Fibroblast of skin of left biceps (primary cell): Measurements from ENCODE around the gene TMEM8B.

Experiments used
- DNase-seq, 2 experiments: peaks; one replicate each; pipeline ENCODE4 v3.0.0-alpha.2; 2013; ENCODE audit warnings: low read depth in 2 of 2

TMEM8B gene

GRCh38 chr9:35829084-35829763 is at the start of gene TMEM8B:
Gene TMEM8B (plus strand): TSS chr9:35829228. CDS start chr9:35829448, 220 bp downstream.
- peak; percentile 63 to 69 for DNase-seq

- no peak for DNase-seq
These were observed 48.0 kb upstream of the TMEM8B start for GRCh38 chr9:35781066-35781465.

GRCh38 chr9:35783418-35783817 is 45.6 kb upstream of the TMEM8B start:
- no peak for DNase-seq

- no peak for DNase-seq
These were observed 39.5 kb upstream of the TMEM8B start for GRCh38 chr9:35789541-35789940.

GRCh38 chr9:35790025-35790384 is 39.0 kb upstream of the TMEM8B start:
- no peak for DNase-seq

GRCh38 chr9:35790385-35791296 is 38.4 kb upstream of the TMEM8B start:
- DNase-seq = peak; percentile 63 to 70

- no peak for DNase-seq
These were observed 37.6 kb upstream of the TMEM8B start, which contains the start of gene NPR2 for GRCh38 chr9:35791297-35791921. Gene NPR2 (plus strand): TSS chr9:35791591. CDS start chr9:35792409, 818 bp downstream.

- no peak for DNase-seq
These were observed 36.8 kb upstream of the TMEM8B start for GRCh38 chr9:35792024-35792813.

- DNase-seq = no peak
These were observed 36.2 kb upstream of the TMEM8B start for GRCh38 chr9:35792826-35793225.

- DNase-seq = no peak
These were observed 35.6 kb upstream of the TMEM8B start for GRCh38 chr9:35793461-35793860.

- no peak for DNase-seq
These were observed 33.3 kb upstream of the TMEM8B start for GRCh38 chr9:35795695-35796094.

- no peak for DNase-seq
These were observed 31.5 kb upstream of the TMEM8B start for GRCh38 chr9:35797311-35798109.

- DNase-seq = no peak
These were observed 30.2 kb upstream of the TMEM8B start for GRCh38 chr9:35798658-35799374.

GRCh38 chr9:35800530-35800929 is 28.5 kb upstream of the TMEM8B start:
- no peak for DNase-seq

GRCh38 chr9:35801328-35802128 is 27.5 kb upstream of the TMEM8B start:
- no peak for DNase-seq

GRCh38 chr9:35806101-35806500 is 22.9 kb upstream of the TMEM8B start:
- DNase-seq = no peak

- no peak for DNase-seq
These were observed 20.6 kb upstream of the TMEM8B start for GRCh38 chr9:35808433-35808832.

- no peak for DNase-seq
These were observed 18.9 kb upstream of the TMEM8B start for GRCh38 chr9:35810122-35810521.

- no peak for DNase-seq
These were observed 17.5 kb upstream of the TMEM8B start for GRCh38 chr9:35811381-35812024.
